ENCODE results near the gene PTPRG. TPM values are rescaled to one million over a fixed set of nuclear protein-coding genes. Genes with fewer than 3 reads are reported as not detected.

The PTPRG gene
- total RNA-seq, 2 experiments from 2014 or later = 0.10 TPM; not detected in 1

GRCh38 chr3:61979638-61980037, 418.3 kb downstream of the PTPRG start:
- CTCF ChIA-PET = no interaction called here
- Mint-ChIP-seq H3K36me3 (no peaks in the 10 kb centered on the region), H3K27ac (no peak overlapping the region), H3K9me3 (no peaks in the 10 kb centered on the region), H3K4me3 (no peak overlapping the region), H3K27me3 (no peaks in the 10 kb centered on the region), H3K4me1 (ENCODE audit: low read depth) (no peaks in the 10 kb centered on the region)
- intact Hi-C loops (cut with micrococcal nuclease) = no loop called here
- POLR2A ChIA-PET = no interaction called here
- DNase-seq = no peak

GRCh38 chr3:61980041-61980440, 418.7 kb downstream of the PTPRG start:
- CTCF ChIA-PET = no interaction called here
- no peaks in the 10 kb centered on the region for H3K36me3 Mint-ChIP-seq
- H3K4me1 Mint-ChIP-seq (ENCODE audit: low read depth) = no peaks in the 10 kb centered on the region
- POLR2A ChIA-PET = no interaction called here
- H3K27ac Mint-ChIP-seq = no peak overlapping the region
- no peak overlapping the region for H3K4me3 Mint-ChIP-seq
- no peak for DNase-seq
- no peaks in the 10 kb centered on the region for H3K9me3 Mint-ChIP-seq
- intact Hi-C loops (cut with micrococcal nuclease) = no loop called here
- H3K27me3 Mint-ChIP-seq = no peaks in the 10 kb centered on the region

- Mint-ChIP-seq H3K27me3 (no peaks in the 10 kb centered on the region), H3K36me3 (no peaks in the 10 kb centered on the region), H3K9me3 (no peaks in the 10 kb centered on the region), H3K4me3 (no peak overlapping the region), H3K27ac (no peak overlapping the region), H3K4me1 (ENCODE audit: low read depth) (no peaks in the 10 kb centered on the region)
- DNase-seq = no peak
- ChIA-PET POLR2A (no interaction called here), CTCF (no interaction called here)
- intact Hi-C loops (cut with micrococcal nuclease) = no loop called here
Measured at GRCh38 chr3:61981060-61981459, 419.7 kb downstream of the PTPRG start.

- DNase-seq = no peak
- ChIA-PET CTCF (no interaction called here), POLR2A (no interaction called here)
- Mint-ChIP-seq H3K36me3 (no peaks in the 10 kb centered on the region), H3K27me3 (no peaks in the 10 kb centered on the region), H3K4me3 (no peak overlapping the region), H3K27ac (no peak overlapping the region), H3K9me3 (no peaks in the 10 kb centered on the region), H3K4me1 (ENCODE audit: low read depth) (no peaks in the 10 kb centered on the region)
- intact Hi-C loops (cut with micrococcal nuclease) = no loop called here
Measured at GRCh38 chr3:61983479-61983878, 422.1 kb downstream of the PTPRG start.

GRCh38 chr3:61985020-61985419, 423.6 kb downstream of the PTPRG start:
- H3K4me1 Mint-ChIP-seq (ENCODE audit: low read depth) = no peaks in the 10 kb centered on the region
- H3K36me3 Mint-ChIP-seq = no peaks in the 10 kb centered on the region
- intact Hi-C loops (cut with micrococcal nuclease) = no loop called here
- no peaks in the 10 kb centered on the region for H3K27me3 Mint-ChIP-seq
- no peak overlapping the region for H3K27ac Mint-ChIP-seq
- no peak for DNase-seq
- no peaks in the 10 kb centered on the region for H3K9me3 Mint-ChIP-seq
- ChIA-PET CTCF (no interaction called here), POLR2A (no interaction called here)
- H3K4me3 Mint-ChIP-seq = no peak overlapping the region

- Mint-ChIP-seq H3K36me3 (no peaks in the 10 kb centered on the region), H3K9me3 (no peaks in the 10 kb centered on the region), H3K4me3 (no peak overlapping the region), H3K27me3 (no peaks in the 10 kb centered on the region), H3K4me1 (ENCODE audit: low read depth) (no peaks in the 10 kb centered on the region), H3K27ac (no peak overlapping the region)
- intact Hi-C loops (cut with micrococcal nuclease) = no loop called here
- no peak for DNase-seq
- ChIA-PET CTCF (no interaction called here), POLR2A (no interaction called here)
Measured at GRCh38 chr3:61986473-61986872, 425.1 kb downstream of the PTPRG start.

- no peak for DNase-seq
- intact Hi-C loops (cut with micrococcal nuclease) = no loop called here
- H3K27me3 Mint-ChIP-seq = no peaks in the 10 kb centered on the region
- ChIA-PET POLR2A (no interaction called here), CTCF (no interaction called here)
- H3K4me3 Mint-ChIP-seq = no peak overlapping the region
- no peaks in the 10 kb centered on the region for H3K36me3 Mint-ChIP-seq
- no peaks in the 10 kb centered on the region for H3K9me3 Mint-ChIP-seq
- H3K4me1 Mint-ChIP-seq (ENCODE audit: low read depth) = no peaks in the 10 kb centered on the region
- no peak overlapping the region for H3K27ac Mint-ChIP-seq
Measured at GRCh38 chr3:61989681-61990080, 428.3 kb downstream of the PTPRG start.

- intact Hi-C loops (cut with micrococcal nuclease) = no loop called here
- ChIA-PET POLR2A (no interaction called here), CTCF (no interaction called here)
- H3K36me3 Mint-ChIP-seq = no peaks in the 10 kb centered on the region
- no peak overlapping the region for H3K27ac Mint-ChIP-seq
- no peaks in the 10 kb centered on the region for H3K27me3 Mint-ChIP-seq
- H3K4me3 Mint-ChIP-seq = no peak overlapping the region
- no peaks in the 10 kb centered on the region for H3K4me1 Mint-ChIP-seq (ENCODE audit: low read depth)
- no peak for DNase-seq
- no peaks in the 10 kb centered on the region for H3K9me3 Mint-ChIP-seq
Measured at GRCh38 chr3:61990327-61991027, 429.1 kb downstream of the PTPRG start.

- H3K27me3 Mint-ChIP-seq = no peaks in the 10 kb centered on the region
- POLR2A ChIA-PET = no interaction called here
Measured at GRCh38 chr3:61991706-61992105, 430.3 kb downstream of the PTPRG start.

GRCh38 chr3:61996366-61996765, 435.0 kb downstream of the PTPRG start:
- Mint-ChIP-seq H3K27me3 (no peaks in the 10 kb centered on the region), H3K36me3 (no peaks in the 10 kb centered on the region), H3K4me1 (ENCODE audit: low read depth) (no peaks in the 10 kb centered on the region), H3K27ac (no peak overlapping the region), H3K9me3 (no peaks in the 10 kb centered on the region), H3K4me3 (no peak overlapping the region)
- intact Hi-C loops (cut with micrococcal nuclease) = no loop called here
- no peak for DNase-seq
- CTCF ChIA-PET = no interaction called here
- POLR2A ChIA-PET = no interaction called here

More at GRCh38 chr3:61991706-61992105, 430.3 kb downstream of the PTPRG start:
- no peaks in the 10 kb centered on the region for H3K9me3 Mint-ChIP-seq
- no peak overlapping the region for H3K4me3 Mint-ChIP-seq
- no peak overlapping the region for H3K27ac Mint-ChIP-seq
- intact Hi-C loops (cut with micrococcal nuclease) = no loop called here
- H3K36me3 Mint-ChIP-seq = no peaks in the 10 kb centered on the region
- no peak for DNase-seq
- no peaks in the 10 kb centered on the region for H3K4me1 Mint-ChIP-seq (ENCODE audit: low read depth)
- CTCF ChIA-PET = no interaction called here

GRCh38 chr3:61997101-61997500, 435.7 kb downstream of the PTPRG start:
- intact Hi-C loops (cut with micrococcal nuclease) = no loop called here
- Mint-ChIP-seq H3K27me3 (no peaks in the 10 kb centered on the region), H3K27ac (no peak overlapping the region), H3K36me3 (no peaks in the 10 kb centered on the region), H3K9me3 (no peaks in the 10 kb centered on the region), H3K4me1 (ENCODE audit: low read depth) (no peaks in the 10 kb centered on the region), H3K4me3 (no peak overlapping the region)
- no peak for DNase-seq
- ChIA-PET POLR2A (no interaction called here), CTCF (no interaction called here)

GRCh38 chr3:62003835-62004234, 442.5 kb downstream of the PTPRG start:
- Mint-ChIP-seq H3K27me3 (no peaks in the 10 kb centered on the region), H3K4me3 (no peak overlapping the region), H3K27ac (no peak overlapping the region), H3K4me1 (ENCODE audit: low read depth) (no peaks in the 10 kb centered on the region), H3K36me3 (no peaks in the 10 kb centered on the region), H3K9me3 (no peaks in the 10 kb centered on the region)
- POLR2A ChIA-PET = no interaction called here
- CTCF ChIA-PET = no interaction called here
- no peak for DNase-seq
- intact Hi-C loops (cut with micrococcal nuclease) = no loop called here

- Mint-ChIP-seq H3K4me3 (no peak overlapping the region), H3K9me3 (no peaks in the 10 kb centered on the region), H3K27me3 (no peaks in the 10 kb centered on the region), H3K36me3 (no peaks in the 10 kb centered on the region), H3K27ac (no peak overlapping the region), H3K4me1 (ENCODE audit: low read depth) (no peaks in the 10 kb centered on the region)
- DNase-seq = no peak
- CTCF ChIA-PET = no interaction called here
- POLR2A ChIA-PET = no interaction called here
- intact Hi-C loops (cut with micrococcal nuclease) = no loop called here
Measured at GRCh38 chr3:62007036-62007435, 445.7 kb downstream of the PTPRG start.

- POLR2A ChIA-PET = no interaction called here
- DNase-seq = no peak
- Mint-ChIP-seq H3K4me3 (no peak overlapping the region), H3K36me3 (no peaks in the 10 kb centered on the region), H3K9me3 (no peaks in the 10 kb centered on the region), H3K27me3 (no peaks in the 10 kb centered on the region), H3K4me1 (ENCODE audit: low read depth) (no peaks in the 10 kb centered on the region), H3K27ac (no peak overlapping the region)
- CTCF ChIA-PET = no interaction called here
- intact Hi-C loops (cut with micrococcal nuclease) = no loop called here
Measured at GRCh38 chr3:62010989-62011388, 449.6 kb downstream of the PTPRG start.

Data from activated CD4-positive, alpha-beta memory T cell treated with anti-CD3 and anti-CD28 coated beads for 36 hours (primary cell).